ENCODE data around the gene EDN3. TPM values are rescaled to one million over a fixed set of nuclear protein-coding genes. Genes with fewer than 3 reads are reported as not detected.

Gene EDN3
- polyA plus RNA-seq, 1 donor from 2014 or later = 0.50 TPM

GRCh38 chr20:59308493-59309201 is 8.2 kb downstream of the EDN3 start:
- no peak overlapping the region for H3K4me2 ChIP-seq (ENCODE audit: low read length)
- H3K9me3 ChIP-seq (ENCODE audit: low read length) = no peaks in the 10 kb centered on the region
- TF ChIP-seq CTCF (IDR thresholded peaks at IDR 0.05; ENCODE audit: poor library complexity, severe bottlenecking) = no peak
- no peak for TF ChIP-seq EP300 (conservative IDR thresholded peaks at IDR 0.05; ENCODE audit: poor library complexity, severe bottlenecking)
- no peak for TF ChIP-seq POLR2AphosphoS5 (IDR thresholded peaks at IDR 0.05)
- TF ChIP-seq TAF1 (IDR thresholded peaks at IDR 0.05; ENCODE audit: low read depth) = no peak
- no peak for TF ChIP-seq SMC3 (conservative IDR thresholded peaks at IDR 0.05; ENCODE audit: poor library complexity)
- no peak for TF ChIP-seq MXI1 (conservative IDR thresholded peaks at IDR 0.05; ENCODE audit: poor library complexity, severe bottlenecking)
- no peak for TF ChIP-seq REST (IDR thresholded peaks at IDR 0.05; ENCODE audit: borderline replicate concordance)
- TF ChIP-seq RAD21 (conservative IDR thresholded peaks at IDR 0.05) = no peak
- no peak for TF ChIP-seq EZH2 (IDR thresholded peaks at IDR 0.05; ENCODE audit: borderline replicate concordance, insufficient read depth, low read length, poor library complexity, severe bottlenecking)
- H3K27me3 ChIP-seq (ENCODE audit: insufficient read depth, low read depth, low read length) = no peaks in the 10 kb centered on the region
- no peak overlapping the region for H3K4me3 ChIP-seq (ENCODE audit: low read length)
- H3K36me3 ChIP-seq (ENCODE audit: insufficient read depth, low read length) = no peaks in the 10 kb centered on the region
- no peak overlapping the region for H3K9ac ChIP-seq (ENCODE audit: low read length)
- no peak overlapping the region for H2AFZ ChIP-seq (ENCODE audit: low read depth, low read length)
- no peaks in the 10 kb centered on the region for H3K79me2 ChIP-seq (replicated peaks; ENCODE audit: insufficient read depth, low read length)
- H3F3A ChIP-seq (ENCODE audit: insufficient read depth, low read length, poor library complexity, severe bottlenecking) = no peaks in the 10 kb centered on the region
- no peaks in the 10 kb centered on the region for H3K9me2 ChIP-seq (ENCODE audit: insufficient read depth, low read length)
- no peak overlapping the region for H3K27ac ChIP-seq (ENCODE audit: low read length)
- H4K20me1 ChIP-seq (ENCODE audit: insufficient read depth) = no peaks in the 10 kb centered on the region

DNA sequence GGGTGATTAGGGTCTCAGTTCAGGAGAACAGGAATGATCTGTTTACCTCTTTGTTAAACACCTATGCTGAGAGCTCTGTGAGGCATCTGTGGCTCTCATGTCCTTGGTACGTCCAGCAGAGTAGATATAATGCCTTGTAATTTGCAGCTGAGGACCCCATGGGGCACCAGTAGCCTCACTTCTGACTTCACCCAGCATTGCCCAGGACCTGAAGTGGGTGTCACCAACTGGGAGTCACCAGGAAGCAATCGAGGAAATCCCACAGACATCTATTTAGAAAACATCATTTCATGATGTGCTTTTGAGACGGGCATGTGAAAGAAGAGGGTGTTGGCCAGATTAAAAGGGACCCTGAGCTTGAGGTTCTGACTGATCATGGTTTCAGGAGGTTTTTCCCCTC is 8.8 kb downstream of the EDN3 start:
- H3K27me3 ChIP-seq (ENCODE audit: insufficient read depth, low read depth, low read length) = no peaks in the 10 kb centered on the region
- H3K27ac ChIP-seq (ENCODE audit: low read length) = no peak overlapping the region
- no peaks in the 10 kb centered on the region for H3K9me3 ChIP-seq (ENCODE audit: low read length)
- H3K36me3 ChIP-seq (ENCODE audit: insufficient read depth, low read length) = no peaks in the 10 kb centered on the region
- TF ChIP-seq TAF1 (IDR thresholded peaks at IDR 0.05; ENCODE audit: low read depth) (no peak), SMC3 (conservative IDR thresholded peaks at IDR 0.05; ENCODE audit: poor library complexity) (no peak), POLR2AphosphoS5 (IDR thresholded peaks at IDR 0.05) (no peak), EP300 (conservative IDR thresholded peaks at IDR 0.05; ENCODE audit: poor library complexity, severe bottlenecking) (no peak), EZH2 (IDR thresholded peaks at IDR 0.05; ENCODE audit: borderline replicate concordance, insufficient read depth, low read length, poor library complexity, severe bottlenecking) (no peak), REST (IDR thresholded peaks at IDR 0.05; ENCODE audit: borderline replicate concordance) (no peak), RAD21 (conservative IDR thresholded peaks at IDR 0.05) (no peak), MXI1 (conservative IDR thresholded peaks at IDR 0.05; ENCODE audit: poor library complexity, severe bottlenecking) (no peak), CTCF (IDR thresholded peaks at IDR 0.05; ENCODE audit: poor library complexity, severe bottlenecking) (no peak)
- no peak overlapping the region for H2AFZ ChIP-seq (ENCODE audit: low read depth, low read length)
- no peaks in the 10 kb centered on the region for H3F3A ChIP-seq (ENCODE audit: insufficient read depth, low read length, poor library complexity, severe bottlenecking)
- no peaks in the 10 kb centered on the region for H4K20me1 ChIP-seq (ENCODE audit: insufficient read depth)
- H3K4me3 ChIP-seq (ENCODE audit: low read length) = no peak overlapping the region
- no peak overlapping the region for H3K4me2 ChIP-seq (ENCODE audit: low read length)
- H3K9me2 ChIP-seq (ENCODE audit: insufficient read depth, low read length) = no peaks in the 10 kb centered on the region
- H3K79me2 ChIP-seq (replicated peaks; ENCODE audit: insufficient read depth, low read length) = no peaks in the 10 kb centered on the region
- no peak overlapping the region for H3K9ac ChIP-seq (ENCODE audit: low read length)
